ENCODE data around the gene BMF.

BMF gene

DNA sequence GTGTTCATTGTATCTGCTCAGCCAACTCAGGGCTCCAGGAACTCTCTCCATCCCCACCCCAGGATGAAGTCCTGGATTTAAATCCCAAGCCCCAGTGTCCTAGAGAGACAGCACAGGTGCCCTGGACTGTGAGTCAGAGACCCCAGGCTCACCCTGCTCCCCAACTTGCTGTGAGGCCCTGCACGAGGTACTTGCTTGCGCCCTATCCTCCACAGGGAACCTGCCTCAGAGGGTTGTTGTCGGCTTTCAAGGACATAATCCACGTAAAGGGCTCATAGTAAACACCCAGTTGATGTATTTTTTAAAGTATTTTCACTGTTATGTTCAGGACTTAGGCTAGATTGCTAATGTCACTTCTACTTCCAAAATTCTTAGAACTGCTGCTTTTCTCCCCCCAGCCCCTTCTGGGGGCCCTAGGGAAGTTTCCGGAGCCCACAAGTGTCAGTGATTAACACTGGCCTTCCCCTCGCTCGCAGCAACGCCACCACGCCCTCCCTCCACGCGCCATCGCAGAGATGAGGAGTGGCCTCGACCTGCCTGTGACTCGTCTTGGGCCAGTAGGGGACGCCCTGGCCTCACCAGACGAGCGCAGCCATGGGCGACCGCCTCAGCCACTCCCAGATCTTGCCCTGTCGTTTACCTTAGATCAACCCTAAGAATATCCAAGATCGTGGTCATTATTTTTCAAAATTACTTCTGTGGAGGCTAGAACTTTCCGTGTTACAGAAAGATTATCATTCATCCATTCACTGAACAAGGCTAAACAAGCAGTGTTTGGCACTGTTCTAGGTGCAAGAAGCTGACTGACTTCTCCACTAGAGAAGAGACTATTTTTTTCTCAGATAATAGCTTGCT lies 63.7 kb downstream of the BMF start:
- Histone ChIP-seq H3K4me2 (ENCODE audit: low read length, poor library complexity, severe bottlenecking) (peak overlapping the region; percentile 60), H2BK120ac (ENCODE audit: low read depth, low read length) (peak overlapping the region; percentile 50), H2AFZ (ENCODE audit: low read depth, low read length) (no peak overlapping the region), H3K23ac (ENCODE audit: low read length in 2 of 2) (no peak overlapping the region), H3K14ac (ENCODE audit: low read length in 2 of 2) (no peak overlapping the region), H4K8ac (ENCODE audit: low read length) (peak overlapping the region; percentile 89), H2BK15ac (ENCODE audit: low read depth, poor library complexity, severe bottlenecking) (no peak overlapping the region), H3K4me3 (ENCODE audit: insufficient read depth in 1 of 2, low read depth in 1 of 2, low read length in 2 of 2) (peak overlapping the region in 1 of 2 experiments; percentile 65), H2AK5ac (ENCODE audit: low read length, severe bottlenecking) (peak overlapping the region; percentile 64), H2BK5ac (ENCODE audit: low read depth, low read length, poor library complexity, severe bottlenecking) (no peak overlapping the region), H3K18ac (ENCODE audit: low read depth in 1 of 2, low read length in 2 of 2) (peak overlapping the region in 1 of 2 experiments; percentile 52), H4K91ac (ENCODE audit: low read length) (no peak overlapping the region), H3K9ac (ENCODE audit: low read length) (peak overlapping the region; percentile 73), H3K4ac (ENCODE audit: low read depth in 1 of 2, low read length in 2 of 2) (no peak overlapping the region), H3K36me3 (ENCODE audit: control insufficient read depth in 1 of 2, insufficient read depth in 2 of 2, low read depth in 1 of 2, low read length in 2 of 2) (no peaks in the 10 kb centered on the region), H3K9me3 (ENCODE audit: control insufficient read depth, low read length) (no peaks in the 10 kb centered on the region), H3K27me3 (ENCODE audit: control insufficient read depth in 1 of 2, insufficient read depth in 1 of 2, low read length in 2 of 2) (no peaks in the 10 kb centered on the region), H3K27ac (ENCODE audit: low read length, poor library complexity, severe bottlenecking) (peak overlapping the region; percentile 8), H3K4me1 (ENCODE audit: control insufficient read depth, insufficient read depth, low read depth, low read length) (peaks cover 28% of the 10 kb centered on the region), H3K79me1 (replicated peaks; ENCODE audit: low read length, poor library complexity, severe bottlenecking) (peaks cover 4% of the 10 kb centered on the region), H2BK12ac (ENCODE audit: low read length in 2 of 2) (no peak overlapping the region)
- 11% methylated on average over 20 of the region's 22 CpGs for WGBS
- peak; percentile 87 for DNase-seq

GRCh38 chr15:40043927-40044716 lies 64.6 kb downstream of the BMF start:
- H4K8ac ChIP-seq (ENCODE audit: low read length): no peak overlapping the region
- no peak overlapping the region for H3K4me2 ChIP-seq (ENCODE audit: low read length, poor library complexity, severe bottlenecking)
- H3K14ac ChIP-seq (ENCODE audit: low read length in 2 of 2): no peak overlapping the region
- no peak overlapping the region for H4K91ac ChIP-seq (ENCODE audit: low read length)
- no peak overlapping the region for H3K23ac ChIP-seq (ENCODE audit: low read length in 2 of 2)
- H3K4me1 ChIP-seq (ENCODE audit: control insufficient read depth, insufficient read depth, low read depth, low read length): peaks cover 26% of the 10 kb centered on the region
- no peak overlapping the region for H2BK120ac ChIP-seq (ENCODE audit: low read depth, low read length)
- no peak overlapping the region for H3K4ac ChIP-seq (ENCODE audit: low read depth in 1 of 2, low read length in 2 of 2)
- no peak overlapping the region for H2BK15ac ChIP-seq (ENCODE audit: low read depth, poor library complexity, severe bottlenecking)
- H2BK12ac ChIP-seq (ENCODE audit: low read length in 2 of 2): no peak overlapping the region
- H3K36me3 ChIP-seq (ENCODE audit: control insufficient read depth in 1 of 2, insufficient read depth in 2 of 2, low read depth in 1 of 2, low read length in 2 of 2): no peaks in the 10 kb centered on the region
- H3K9me3 ChIP-seq (ENCODE audit: control insufficient read depth, low read length): no peaks in the 10 kb centered on the region
- peaks cover 5% of the 10 kb centered on the region for H3K79me1 ChIP-seq (replicated peaks; ENCODE audit: low read length, poor library complexity, severe bottlenecking)
- 89% methylated on average over 10 of the region's 10 CpGs for WGBS
- no peak overlapping the region for H2BK5ac ChIP-seq (ENCODE audit: low read depth, low read length, poor library complexity, severe bottlenecking)
- no peaks in the 10 kb centered on the region for H3K27me3 ChIP-seq (ENCODE audit: control insufficient read depth in 1 of 2, insufficient read depth in 1 of 2, low read length in 2 of 2)
- peak overlapping the region; percentile 73 for H3K9ac ChIP-seq (ENCODE audit: low read length)
- no peak overlapping the region for H3K18ac ChIP-seq (ENCODE audit: low read depth in 1 of 2, low read length in 2 of 2)
- H3K4me3 ChIP-seq (ENCODE audit: insufficient read depth in 1 of 2, low read depth in 1 of 2, low read length in 2 of 2): no peak overlapping the region
- peak overlapping the region; percentile 64 for H2AK5ac ChIP-seq (ENCODE audit: low read length, severe bottlenecking)
- H2AFZ ChIP-seq (ENCODE audit: low read depth, low read length): no peak overlapping the region
- no peak overlapping the region for H3K27ac ChIP-seq (ENCODE audit: low read length, poor library complexity, severe bottlenecking)
- DNase-seq: no peak

GRCh38 chr15:40042791-40043320 lies 65.8 kb downstream of the BMF start:
- Histone ChIP-seq H2BK12ac (ENCODE audit: low read length in 2 of 2) (no peak overlapping the region), H2BK5ac (ENCODE audit: low read depth, low read length, poor library complexity, severe bottlenecking) (no peak overlapping the region), H3K4me2 (ENCODE audit: low read length, poor library complexity, severe bottlenecking) (no peak overlapping the region), H3K14ac (ENCODE audit: low read length in 2 of 2) (no peak overlapping the region), H2BK120ac (ENCODE audit: low read depth, low read length) (no peak overlapping the region), H3K18ac (ENCODE audit: low read depth in 1 of 2, low read length in 2 of 2) (no peak overlapping the region), H4K8ac (ENCODE audit: low read length) (no peak overlapping the region), H3K79me1 (replicated peaks; ENCODE audit: low read length, poor library complexity, severe bottlenecking) (peaks cover 5% of the 10 kb centered on the region), H3K23ac (ENCODE audit: low read length in 2 of 2) (no peak overlapping the region), H2AK5ac (ENCODE audit: low read length, severe bottlenecking) (no peak overlapping the region), H2AFZ (ENCODE audit: low read depth, low read length) (no peak overlapping the region), H3K9me3 (ENCODE audit: control insufficient read depth, low read length) (no peaks in the 10 kb centered on the region), H3K4me1 (ENCODE audit: control insufficient read depth, insufficient read depth, low read depth, low read length) (peaks cover 18% of the 10 kb centered on the region), H2BK15ac (ENCODE audit: low read depth, poor library complexity, severe bottlenecking) (no peak overlapping the region), H3K36me3 (ENCODE audit: control insufficient read depth in 1 of 2, insufficient read depth in 2 of 2, low read depth in 1 of 2, low read length in 2 of 2) (peaks cover 0 to 3% of the 10 kb centered on the region in 2 experiments), H3K4ac (ENCODE audit: low read depth in 1 of 2, low read length in 2 of 2) (no peak overlapping the region), H4K91ac (ENCODE audit: low read length) (no peak overlapping the region), H3K27ac (ENCODE audit: low read length, poor library complexity, severe bottlenecking) (no peak overlapping the region), H3K9ac (ENCODE audit: low read length) (no peak overlapping the region), H3K27me3 (ENCODE audit: control insufficient read depth in 1 of 2, insufficient read depth in 1 of 2, low read length in 2 of 2) (no peaks in the 10 kb centered on the region), H3K4me3 (ENCODE audit: insufficient read depth in 1 of 2, low read depth in 1 of 2, low read length in 2 of 2) (no peak overlapping the region)
- 89% methylated on average over 5 of the region's 5 CpGs for WGBS
- DNase-seq: no peak

- Histone ChIP-seq H3K27me3 (ENCODE audit: control insufficient read depth in 1 of 2, insufficient read depth in 1 of 2, low read length in 2 of 2) (no peaks in the 10 kb centered on the region), H3K9ac (ENCODE audit: low read length) (no peak overlapping the region), H3K4me3 (ENCODE audit: insufficient read depth in 1 of 2, low read depth in 1 of 2, low read length in 2 of 2) (peak overlapping the region in 1 of 2 experiments; percentile 99), H3K23ac (ENCODE audit: low read length in 2 of 2) (no peak overlapping the region), H2BK15ac (ENCODE audit: low read depth, poor library complexity, severe bottlenecking) (no peak overlapping the region), H4K8ac (ENCODE audit: low read length) (no peak overlapping the region), H2AK5ac (ENCODE audit: low read length, severe bottlenecking) (no peak overlapping the region), H2AFZ (ENCODE audit: low read depth, low read length) (no peak overlapping the region), H3K36me3 (ENCODE audit: control insufficient read depth in 1 of 2, insufficient read depth in 2 of 2, low read depth in 1 of 2, low read length in 2 of 2) (peaks cover 0 to 24% of the 10 kb centered on the region in 2 experiments), H3K14ac (ENCODE audit: low read length in 2 of 2) (no peak overlapping the region), H4K91ac (ENCODE audit: low read length) (no peak overlapping the region), H2BK12ac (ENCODE audit: low read length in 2 of 2) (no peak overlapping the region), H3K27ac (ENCODE audit: low read length, poor library complexity, severe bottlenecking) (no peak overlapping the region), H3K4ac (ENCODE audit: low read depth in 1 of 2, low read length in 2 of 2) (no peak overlapping the region), H3K9me3 (ENCODE audit: control insufficient read depth, low read length) (no peaks in the 10 kb centered on the region), H3K79me1 (replicated peaks; ENCODE audit: low read length, poor library complexity, severe bottlenecking) (peaks cover 5% of the 10 kb centered on the region), H3K4me2 (ENCODE audit: low read length, poor library complexity, severe bottlenecking) (no peak overlapping the region), H2BK120ac (ENCODE audit: low read depth, low read length) (no peak overlapping the region), H3K18ac (ENCODE audit: low read depth in 1 of 2, low read length in 2 of 2) (no peak overlapping the region), H2BK5ac (ENCODE audit: low read depth, low read length, poor library complexity, severe bottlenecking) (no peak overlapping the region), H3K4me1 (ENCODE audit: control insufficient read depth, insufficient read depth, low read depth, low read length) (peaks cover 8% of the 10 kb centered on the region)
- no peak for DNase-seq
- 80% methylated on average over 3 of the region's 3 CpGs for WGBS
Observed at GRCh38 chr15:40040770-40041169, 67.9 kb downstream of the BMF start.
